Measurements from ENCODE around the gene EEFSEC.

DNA sequence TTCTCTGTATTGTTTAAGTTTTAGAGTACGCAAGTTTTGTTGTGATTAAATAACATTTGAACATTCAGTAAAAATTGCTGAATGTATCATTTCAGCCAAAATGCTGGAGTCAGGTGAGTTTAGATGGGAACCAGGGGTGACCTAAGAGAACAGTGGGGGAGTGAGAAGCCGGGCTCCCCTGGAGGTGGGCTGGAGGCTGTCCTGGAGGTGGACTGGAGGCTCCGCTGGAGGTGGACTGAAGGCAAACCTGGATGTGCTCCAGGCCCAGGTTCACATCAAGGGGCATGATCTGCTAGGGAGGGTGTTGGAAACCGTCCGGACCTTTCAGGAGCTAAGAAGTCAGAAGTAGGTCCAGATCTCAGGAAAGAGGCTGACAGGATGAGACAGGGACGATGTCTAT lies 289.7 kb downstream of the EEFSEC start:
- TF ChIP-seq, protein P1, sequence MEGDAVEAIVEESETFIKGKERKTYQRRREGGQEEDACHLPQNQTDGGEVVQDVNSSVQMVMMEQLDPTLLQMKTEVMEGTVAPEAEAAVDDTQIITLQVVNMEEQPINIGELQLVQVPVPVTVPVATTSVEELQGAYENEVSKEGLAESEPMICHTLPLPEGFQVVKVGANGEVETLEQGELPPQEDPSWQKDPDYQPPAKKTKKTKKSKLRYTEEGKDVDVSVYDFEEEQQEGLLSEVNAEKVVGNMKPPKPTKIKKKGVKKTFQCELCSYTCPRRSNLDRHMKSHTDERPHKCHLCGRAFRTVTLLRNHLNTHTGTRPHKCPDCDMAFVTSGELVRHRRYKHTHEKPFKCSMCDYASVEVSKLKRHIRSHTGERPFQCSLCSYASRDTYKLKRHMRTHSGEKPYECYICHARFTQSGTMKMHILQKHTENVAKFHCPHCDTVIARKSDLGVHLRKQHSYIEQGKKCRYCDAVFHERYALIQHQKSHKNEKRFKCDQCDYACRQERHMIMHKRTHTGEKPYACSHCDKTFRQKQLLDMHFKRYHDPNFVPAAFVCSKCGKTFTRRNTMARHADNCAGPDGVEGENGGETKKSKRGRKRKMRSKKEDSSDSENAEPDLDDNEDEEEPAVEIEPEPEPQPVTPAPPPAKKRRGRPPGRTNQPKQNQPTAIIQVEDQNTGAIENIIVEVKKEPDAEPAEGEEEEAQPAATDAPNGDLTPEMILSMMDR (IDR thresholded peaks at IDR 0.05) = no peak
- TF ChIP-seq POLR2A (IDR thresholded peaks at IDR 0.05) = no peak

Measured in adrenal gland (tissue), 5 donors.